RWPE2 (cell line): Measurements from ENCODE around the gene MEAK7.

ENCODE experiments used
- ATAC-seq: fragments of 200-7000 bp; cut with Tn5 transposase; 3 replicates; pipeline ENCODE4 v1.9.1; 2021; ENCODE audit warnings: low read depth
- DNase-seq: peaks from one replicate; pipeline ENCODE4 v3.0.0-alpha.2; 2020; ENCODE audit warnings: low spot score
- H3K27ac ChIP-seq: fragments of 450-650 bp; 2 replicates; pipeline ENCODE4 v1.5.1; 2017; ENCODE audit warnings: mild to moderate bottlenecking; ENCODE audit not compliant: poor library complexity, severe bottlenecking
- H3K27me3 ChIP-seq: fragments of 250-450 bp; sonication (Bioruptor Pico); 2 replicates; pipeline ENCODE4 v1.5.1; 2021; ENCODE audit warnings: mild to moderate bottlenecking, moderate library complexity; ENCODE audit not compliant: insufficient read depth, poor library complexity, severe bottlenecking
- H3K36me3 ChIP-seq: fragments of 250-450 bp; sonication (Bioruptor Pico); 2 replicates; pipeline ENCODE4 v1.5.1; 2020; ENCODE audit warnings: low read depth, mild to moderate bottlenecking, moderate library complexity
- H3K4me1 ChIP-seq: fragments of 250-450 bp; sonication (Bioruptor Pico); 2 replicates; pipeline ENCODE4 v1.5.1; 2021; ENCODE audit warnings: mild to moderate bottlenecking, moderate library complexity; ENCODE audit not compliant: insufficient read depth, poor library complexity, severe bottlenecking
- H3K4me3 ChIP-seq: fragments of 250-450 bp; sonication (Bioruptor Pico); 2 replicates; pipeline ENCODE4 v1.5.1; 2021; ENCODE audit warnings: mild to moderate bottlenecking, moderate library complexity; ENCODE audit not compliant: severe bottlenecking
- H3K9me3 ChIP-seq: fragments of 250-450 bp; sonication (Bioruptor Pico); 2 replicates; pipeline ENCODE4 v1.5.1; 2021; ENCODE audit warnings: mild to moderate bottlenecking, moderate library complexity; ENCODE audit not compliant: severe bottlenecking
- CTCF ChIP-seq: fragments of 450-650 bp; IDR thresholded peaks from one replicate; pipeline ENCODE4 v1.5.1; 2017; ENCODE audit warnings: mild to moderate bottlenecking, moderate library complexity; ENCODE audit not compliant: poor library complexity, severe bottlenecking

Gene MEAK7

DNA sequence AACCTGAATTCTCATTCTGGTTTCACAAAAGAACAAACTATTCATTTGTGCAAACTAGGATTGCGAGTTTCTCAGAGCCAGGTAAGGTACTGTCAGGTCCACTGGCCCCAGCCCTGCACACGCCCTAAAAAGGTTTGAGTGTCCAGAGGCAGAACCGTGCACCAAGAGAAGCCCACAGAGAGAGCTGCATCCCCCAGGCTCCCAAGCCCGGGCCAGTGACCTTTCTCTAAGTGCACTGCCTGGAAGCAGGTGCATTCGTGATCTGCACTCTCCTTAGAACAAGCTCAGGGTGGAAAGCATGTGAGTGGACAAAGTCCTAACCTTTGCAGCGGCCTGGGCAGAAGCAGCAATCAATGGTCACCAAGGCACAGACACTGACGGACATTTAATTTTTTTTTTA is 26.8 kb downstream of the MEAK7 start:
- ATAC-seq (no peak), DNase-seq (no peak)
- Histone ChIP-seq H3K27ac (no peak overlapping the region), H3K9me3 (no peaks in the 10 kb centered on the region), H3K36me3 (peaks cover 77% of the 10 kb centered on the region), H3K4me1 (no peaks in the 10 kb centered on the region), H3K4me3 (no peak overlapping the region), H3K27me3 (no peaks in the 10 kb centered on the region)
- TF ChIP-seq CTCF: no peak

GRCh38 chr16:84476401-84476800 is 28.1 kb downstream of the MEAK7 start:
- Histone ChIP-seq H3K9me3 (no peaks in the 10 kb centered on the region), H3K4me3 (no peak overlapping the region), H3K4me1 (no peaks in the 10 kb centered on the region), H3K27me3 (no peaks in the 10 kb centered on the region), H3K27ac (no peak overlapping the region), H3K36me3 (peaks cover 77% of the 10 kb centered on the region)
- no peak for DNase-seq
- ATAC-seq: no peak
- TF ChIP-seq CTCF: no peak

- Histone ChIP-seq H3K4me3 (no peak overlapping the region), H3K9me3 (no peaks in the 10 kb centered on the region), H3K27me3 (no peaks in the 10 kb centered on the region), H3K4me1 (no peaks in the 10 kb centered on the region), H3K27ac (no peak overlapping the region), H3K36me3 (peaks cover 75% of the 10 kb centered on the region)
- ATAC-seq (no peak), DNase-seq (no peak)
- TF ChIP-seq CTCF: no peak
Observed at GRCh38 chr16:84475643-84476240, 28.7 kb downstream of the MEAK7 start.

DNA sequence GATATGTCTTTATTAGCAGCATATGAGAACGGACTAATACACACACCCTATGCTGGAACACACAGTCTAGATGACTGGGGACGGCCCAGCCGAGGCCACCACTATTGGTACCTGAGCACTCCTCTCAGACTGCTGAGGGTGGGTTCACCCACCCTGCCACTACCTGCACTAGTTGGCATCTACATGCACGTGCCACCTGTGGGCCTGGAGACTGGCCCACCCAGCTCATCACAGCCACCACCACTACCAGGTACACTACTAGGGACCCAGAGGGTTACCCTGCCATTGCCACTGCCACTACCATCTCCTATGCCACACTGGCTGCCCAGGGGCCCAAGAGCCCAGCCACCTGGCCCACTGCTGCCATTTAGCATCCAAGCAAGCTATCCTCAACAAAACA is 32.5 kb downstream of the MEAK7 start:
- peaks cover 73% of the 10 kb centered on the region for H3K36me3 ChIP-seq
- no peaks in the 10 kb centered on the region for H3K27me3 ChIP-seq
- TF ChIP-seq CTCF: no peak
- H3K27ac ChIP-seq: no peak overlapping the region
- DNase-seq (no peak), ATAC-seq (no peak)
- no peak overlapping the region for H3K4me3 ChIP-seq
- H3K4me1 ChIP-seq: no peaks in the 10 kb centered on the region
- peaks cover 6% of the 10 kb centered on the region for H3K9me3 ChIP-seq

- Histone ChIP-seq H3K9me3 (peaks cover 7% of the 10 kb centered on the region), H3K27ac (no peak overlapping the region), H3K4me3 (no peak overlapping the region), H3K36me3 (peaks cover 79% of the 10 kb centered on the region), H3K4me1 (no peaks in the 10 kb centered on the region), H3K27me3 (no peaks in the 10 kb centered on the region)
- ATAC-seq (no peak), DNase-seq (no peak)
- TF ChIP-seq CTCF: no peak
Observed at GRCh38 chr16:84471316-84471715, 33.1 kb downstream of the MEAK7 start.
